C4-2B (cell line): Measurements from ENCODE around the gene SNX13.

Experiments
- CTCF ChIP-seq: fragments of 450-650 bp; conservative IDR thresholded peaks from 2 replicates; pipeline ENCODE4 v1.5.1; 2017; ENCODE audit warnings: mild to moderate bottlenecking
- ZFX ChIP-seq: fragments of 450-650 bp; IDR thresholded peaks from 2 replicates; pipeline ENCODE4 v1.6.1; 2017

- TF ChIP-seq CTCF = peak; percentile 26
- no peak for TF ChIP-seq ZFX
Observed at GRCh38 chr7:17971411-17971810, 31.1 kb upstream of the SNX13 start.
